IMR-90 (cell line): Measurements from ENCODE around the gene CORO1A. TPM values are rescaled to one million over a fixed set of nuclear protein-coding genes. Genes with fewer than 3 reads are reported as not detected.
A peak's percentile ranks its signal among the peaks of the same experiment; 100 is the strongest.

Source experiments
- ATAC-seq: fragments of 200-7000 bp; cut with Tn5 transposase; 2 replicates; pipeline ENCODE4 v1.9.1; 2020; ENCODE audit warnings: low read depth, mild to moderate bottlenecking, moderate library complexity
- BruUV-seq: library from RNA; stranded (reverse); fragments of 400-500 nt; replicated peaks from 2 replicates; lab custom pipeline; 2021; lab: Mats Ljungman, UMichigan
- CTCF ChIA-PET: fragments of 300-600 bp; formaldehyde crosslinking; extraction: SDS; loops from one replicate; lab custom pipeline; 2021; ENCODE audit warnings: antibody characterized with exemption; lab: Yijun Ruan, JAX
- POLR2A ChIA-PET: fragments of 300-600 bp; sonication (Branson Sonifier 250); formaldehyde crosslinking; loops from one replicate; lab custom pipeline; 2022; ENCODE audit warnings: antibody characterized with exemption; ENCODE audit not compliant: unreplicated experiment; lab: Charles Lee
- DNase-seq: peaks from one replicate; pipeline ENCODE4 v3.0.0; 2013
- H2AFZ ChIP-seq: replicated peaks from 2 replicates; pipeline ENCODE3; 2013; ENCODE audit warnings: low read length, mild to moderate bottlenecking; ENCODE audit not compliant: poor library complexity
- H2AK5ac ChIP-seq: 2 replicates; pipeline ENCODE4 v1.6.1; 2013; ENCODE audit warnings: low read depth, low read length, inconsistent platforms
- H2AK9ac ChIP-seq: replicated peaks from 2 replicates; pipeline ENCODE3; 2013; ENCODE audit warnings: mild to moderate bottlenecking, low read depth, low read length, moderate library complexity; ENCODE audit not compliant: poor library complexity
- H2BK120ac ChIP-seq: 2 replicates; pipeline ENCODE4 v1.6.1; 2013; ENCODE audit warnings: low read depth, low read length, inconsistent platforms
- H2BK15ac ChIP-seq: 3 replicates; pipeline ENCODE4 v1.6.1; 2013; ENCODE audit warnings: low read depth, low read length, inconsistent platforms
- H2BK20ac ChIP-seq: 2 replicates; pipeline ENCODE4 v1.6.1; 2013; ENCODE audit warnings: low read depth, mild to moderate bottlenecking, inconsistent platforms, low read length, moderate library complexity
- H2BK5ac ChIP-seq: 2 replicates; pipeline ENCODE4 v1.6.1; 2013; ENCODE audit warnings: mild to moderate bottlenecking, low read depth, low read length, inconsistent platforms; ENCODE audit not compliant: poor library complexity, severe bottlenecking
- H3K14ac ChIP-seq: replicated peaks from 2 replicates; pipeline ENCODE4 v1.6.1; 2013; ENCODE audit warnings: low read depth, low read length, inconsistent platforms
- H3K18ac ChIP-seq: 2 replicates; pipeline ENCODE4 v1.6.1; 2013; ENCODE audit warnings: low read depth, low read length, control low read depth
- H3K23ac ChIP-seq: 2 replicates; pipeline ENCODE4 v1.6.1; 2013; ENCODE audit warnings: low read depth, low read length, inconsistent platforms
- H3K27ac ChIP-seq: 2 replicates; pipeline ENCODE4 v1.5.1; 2013; ENCODE audit warnings: mild to moderate bottlenecking, control low read depth, low read length; ENCODE audit not compliant: insufficient read depth
- H3K27me3 ChIP-seq: 2 replicates; pipeline ENCODE4 v1.6.1; 2013; ENCODE audit warnings: low read length; ENCODE audit not compliant: control insufficient read depth, insufficient read depth
- H3K36me3 ChIP-seq: 2 replicates; pipeline ENCODE4 v1.6.1; 2013; ENCODE audit warnings: low read length, mixed read lengths; ENCODE audit not compliant: control insufficient read depth, insufficient read depth
- H3K4ac ChIP-seq: 2 replicates; pipeline ENCODE4 v1.6.1; 2013; ENCODE audit warnings: low read depth, low read length, inconsistent platforms
- H3K4me1 ChIP-seq: 2 replicates; pipeline ENCODE4 v1.6.1; 2013; ENCODE audit warnings: low read length, mixed read lengths; ENCODE audit not compliant: control insufficient read depth, insufficient read depth
- H3K4me2 ChIP-seq: 2 replicates; pipeline ENCODE4 v1.6.1; 2013; ENCODE audit warnings: low read depth, mild to moderate bottlenecking, control low read depth, low read length, moderate library complexity
- H3K4me3 ChIP-seq: 2 replicates; pipeline ENCODE4 v1.5.1; 2013; ENCODE audit warnings: low read depth, mild to moderate bottlenecking, control low read depth, low read length, moderate library complexity; ENCODE audit not compliant: insufficient read depth
- H3K56ac ChIP-seq: 2 replicates; pipeline ENCODE4 v1.6.1; 2013; ENCODE audit warnings: low read length, inconsistent platforms; ENCODE audit not compliant: insufficient read depth; ENCODE audit errors: extremely low read depth
- H3K79me1 ChIP-seq, 2 experiments: 2 replicates each; pipeline ENCODE4 v1.6.1; 2013; ENCODE audit warnings: low read length in 2 of 2, inconsistent platforms in 1 of 2, low read depth in 1 of 2
- H3K9ac ChIP-seq: 2 replicates; pipeline ENCODE4 v1.6.1; 2013; ENCODE audit warnings: low read depth, low read length, control low read depth
- H3K9me1 ChIP-seq: 2 replicates; pipeline ENCODE4 v1.6.1; 2013; ENCODE audit warnings: low read length, inconsistent platforms; ENCODE audit not compliant: insufficient read depth
- H3K9me3 ChIP-seq: 2 replicates; pipeline ENCODE4 v1.6.1; 2013; ENCODE audit warnings: low read length; ENCODE audit not compliant: control insufficient read depth, insufficient read depth
- H4K20me1 ChIP-seq: 2 replicates; pipeline ENCODE4 v1.6.1; 2013; ENCODE audit warnings: low read length, inconsistent platforms; ENCODE audit not compliant: insufficient read depth
- H4K5ac ChIP-seq: 2 replicates; pipeline ENCODE4 v1.6.1; 2013; ENCODE audit warnings: mild to moderate bottlenecking, low read depth, low read length, control low read depth
- H4K8ac ChIP-seq, 2 experiments: 2 replicates each; pipeline ENCODE4 v1.6.1; 2013; ENCODE audit warnings: low read depth in 2 of 2, low read length in 2 of 2, control low read depth in 1 of 2, inconsistent platforms in 1 of 2
- H4K91ac ChIP-seq: 2 replicates; pipeline ENCODE4 v1.6.1; 2013; ENCODE audit warnings: low read depth, low read length, inconsistent platforms; ENCODE audit not compliant: insufficient read depth
- BHLHE40 ChIP-seq: fragments of 150-350 bp; IDR thresholded peaks from 2 replicates; pipeline ENCODE4 v1.6.1; 2016; ENCODE audit warnings: mild to moderate bottlenecking, low read depth, low read length
- CHD1 ChIP-seq: IDR thresholded peaks from 2 replicates; pipeline ENCODE4 v1.6.1; 2012; ENCODE audit warnings: low read depth, low read length, improper control_type of control experiment
- FOS ChIP-seq: fragments of 150-350 bp; IDR thresholded peaks from 2 replicates; pipeline ENCODE4 v1.6.1; 2016; ENCODE audit warnings: low read depth, low read length
- MAFK ChIP-seq: IDR thresholded peaks from 2 replicates; pipeline ENCODE4 v1.6.1; 2012; ENCODE audit warnings: low read depth, low read length, improper control_type of control experiment
- MAZ ChIP-seq: IDR thresholded peaks from 2 replicates; pipeline ENCODE4 v1.6.1; 2012; ENCODE audit warnings: low read depth, mild to moderate bottlenecking, low read length, improper control_type of control experiment, moderate library complexity, borderline replicate concordance
- NFE2L2 ChIP-seq: fragments of 150-350 bp; IDR thresholded peaks from 2 replicates; pipeline ENCODE4 v1.6.1; 2016; ENCODE audit warnings: low read depth, mild to moderate bottlenecking, low read length
- RAD21 ChIP-seq: IDR thresholded peaks from 2 replicates; pipeline ENCODE4 v1.6.1; 2012; ENCODE audit warnings: low read length, improper control_type of control experiment
- RCOR1 ChIP-seq: IDR thresholded peaks from 2 replicates; pipeline ENCODE4 v1.6.1; 2012; ENCODE audit warnings: mild to moderate bottlenecking, low read length, improper control_type of control experiment; ENCODE audit not compliant: insufficient replicate concordance
- RFX5 ChIP-seq: IDR thresholded peaks from 2 replicates; pipeline ENCODE4 v1.8.0; 2012; ENCODE audit warnings: low read depth, mild to moderate bottlenecking, low read length, moderate library complexity
- SMC3 ChIP-seq: fragments of 150-350 bp; IDR thresholded peaks from 2 replicates; pipeline ENCODE4 v1.6.1; 2016; ENCODE audit warnings: low read depth, mild to moderate bottlenecking, antibody characterized with exemption, low read length, moderate library complexity
- WGBS, 2 experiments: methylation state at CpG; one replicate each; pipeline versions ENCODE4 v1.1.5 to v1.1.7; 2013; ENCODE audit warnings: missing lambda C conversion rate in 2 of 2; ENCODE audit not compliant: insufficient read length in 1 of 2; ENCODE audit errors: extremely low coverage in 2 of 2; 5-methylcytosine and 5-hydroxymethylcytosine counted together
- dilution Hi-C: fragments of 300-500 bp; cut with HindIII; formaldehyde crosslinking; loops from one replicate; pipeline ENCODE4 v1.14.3; 2018; ENCODE audit warnings: low sequenced_read_pairs; ENCODE audit not compliant: unreplicated experiment
- in situ Hi-C: fragments of 300-500 bp; cut with MboI; formaldehyde crosslinking; loops from 3 replicates; pipeline ENCODE4 v1.14.3; 2019; ENCODE audit warnings: low sequenced_read_pairs, inconsistent platforms, mixed read lengths
- intact Hi-C: fragments of 100-400 bp; cut with micrococcal nuclease; formaldehyde crosslinking; loops from 2 replicates; pipeline ENCODE4 v1.10.0; 2022
- polyA plus RNA-seq, 3 experiments: library from polyadenylated mRNA; depleted of rRNA; stranded (reverse); fragments of >200 nt; gene quantifications; 2 replicates each; pipeline ENCODE4 v1.2.3, GENCODE V29; 2012; ENCODE audit warnings: low replicate concordance in 1 of 3
- total RNA-seq: library from RNA; depleted of rRNA; stranded (reverse); fragments of >200 nt; gene quantifications from 2 replicates; pipeline ENCODE4 v1.2.3, GENCODE V29; 2012
- TF ChIP-seq, protein P1 (sequence below): fragments of 150-350 bp; IDR thresholded peaks from 2 replicates; pipeline ENCODE4 v1.6.1; 2017; ENCODE audit warnings: mild to moderate bottlenecking, antibody characterized with exemption, low read length, low read depth
- TF ChIP-seq, protein P2 (sequence below): fragments of 150-350 bp; IDR thresholded peaks from 2 replicates; pipeline ENCODE4 v1.6.1; 2016; ENCODE audit warnings: low read depth, mild to moderate bottlenecking, low read length, moderate library complexity, borderline replicate concordance

CORO1A gene
- total and polyA plus RNA-seq, 2 of the 4 experiments (the other 2 are of a cell fraction): 7.2 to 13.2 TPM

DNA sequence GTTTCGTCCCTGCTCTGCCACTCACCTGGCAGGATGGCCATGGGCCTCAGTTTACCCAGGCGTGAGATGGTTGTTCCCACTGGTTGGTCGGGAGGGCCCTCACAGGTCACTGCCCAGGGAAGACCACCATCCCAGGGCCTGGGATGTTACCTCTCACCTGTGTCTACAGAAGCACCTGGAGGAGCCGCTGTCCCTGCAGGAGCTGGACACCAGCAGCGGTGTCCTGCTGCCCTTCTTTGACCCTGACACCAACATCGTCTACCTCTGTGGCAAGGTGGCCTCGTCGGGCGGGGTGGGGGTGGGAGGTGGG, 4.1 kb downstream of the CORO1A start:
- H3K4me2 ChIP-seq: no peak overlapping the region
- no peak overlapping the region for H3K14ac ChIP-seq
- ChIA-PET CTCF (no interaction called here), POLR2A (no interaction called here)
- in situ Hi-C loops (loop anchor here (25.0 kb wide), 1 partner anchor 225 kb away; the partner anchor contains the start of gene ZNF771), intact Hi-C loops (no loop called here), dilution Hi-C loops (no loop called here)
- no peaks in the 10 kb centered on the region for H3K9me1 ChIP-seq
- H2BK20ac ChIP-seq: no peak overlapping the region
- peaks cover 0 to 7% of the 10 kb centered on the region in 2 experiments; a peak in 2 of 4 replicates for H3K79me1 ChIP-seq
- no peak overlapping the region for H2BK5ac ChIP-seq
- H3K9me3 ChIP-seq: no peaks in the 10 kb centered on the region
- no TSS peak for BruUV-seq
- no peak overlapping the region for H4K91ac ChIP-seq
- no peak overlapping the region for H3K18ac ChIP-seq
- ATAC-seq (no peak), DNase-seq (no peak)
- H3K9ac ChIP-seq: no peak overlapping the region
- no peak overlapping the region for H4K8ac ChIP-seq
- H3K23ac ChIP-seq: no peak overlapping the region
- no peak overlapping the region for H3K56ac ChIP-seq
- peaks cover 2% of the 10 kb centered on the region; the same call in 1 of the 2 replicates for H3K4me1 ChIP-seq
- no peaks in the 10 kb centered on the region for H3K27me3 ChIP-seq
- H3K4me3 ChIP-seq: no peak overlapping the region
- H3K36me3 ChIP-seq: peaks cover 1% of the 10 kb centered on the region; the same call in 1 of the 2 replicates
- H4K5ac ChIP-seq: no peak overlapping the region
- H2BK15ac ChIP-seq: no peak overlapping the region
- no peaks in the 10 kb centered on the region for H4K20me1 ChIP-seq
- H2AK5ac ChIP-seq: no peak overlapping the region
- peak overlapping the region; percentile 4 for H2AFZ ChIP-seq
- no peak overlapping the region for H2BK120ac ChIP-seq
- H3K4ac ChIP-seq: no peak overlapping the region
- H2AK9ac ChIP-seq: no peak overlapping the region
- WGBS, 2 experiments: 73% methylated on average over 2 of the region's 9 CpGs; no CpG with 5 or more reads in 1 of the 2 experiments
- no peak overlapping the region for H3K27ac ChIP-seq
- TF ChIP-seq CHD1: no peak
- no peak for TF ChIP-seq MAZ
- TF ChIP-seq RFX5: no peak
- no peak for TF ChIP-seq BHLHE40
- no peak for TF ChIP-seq RCOR1
- TF ChIP-seq SMC3: no peak
- no peak for TF ChIP-seq MAFK
- TF ChIP-seq, protein P1, sequence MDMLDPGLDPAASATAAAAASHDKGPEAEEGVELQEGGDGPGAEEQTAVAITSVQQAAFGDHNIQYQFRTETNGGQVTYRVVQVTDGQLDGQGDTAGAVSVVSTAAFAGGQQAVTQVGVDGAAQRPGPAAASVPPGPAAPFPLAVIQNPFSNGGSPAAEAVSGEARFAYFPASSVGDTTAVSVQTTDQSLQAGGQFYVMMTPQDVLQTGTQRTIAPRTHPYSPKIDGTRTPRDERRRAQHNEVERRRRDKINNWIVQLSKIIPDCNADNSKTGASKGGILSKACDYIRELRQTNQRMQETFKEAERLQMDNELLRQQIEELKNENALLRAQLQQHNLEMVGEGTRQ: no peak
- no peak for TF ChIP-seq RAD21
- no peak for TF ChIP-seq FOS
- TF ChIP-seq, protein P2, sequence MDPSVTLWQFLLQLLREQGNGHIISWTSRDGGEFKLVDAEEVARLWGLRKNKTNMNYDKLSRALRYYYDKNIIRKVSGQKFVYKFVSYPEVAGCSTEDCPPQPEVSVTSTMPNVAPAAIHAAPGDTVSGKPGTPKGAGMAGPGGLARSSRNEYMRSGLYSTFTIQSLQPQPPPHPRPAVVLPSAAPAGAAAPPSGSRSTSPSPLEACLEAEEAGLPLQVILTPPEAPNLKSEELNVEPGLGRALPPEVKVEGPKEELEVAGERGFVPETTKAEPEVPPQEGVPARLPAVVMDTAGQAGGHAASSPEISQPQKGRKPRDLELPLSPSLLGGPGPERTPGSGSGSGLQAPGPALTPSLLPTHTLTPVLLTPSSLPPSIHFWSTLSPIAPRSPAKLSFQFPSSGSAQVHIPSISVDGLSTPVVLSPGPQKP: no peak
- no peak for TF ChIP-seq NFE2L2
